HepG2 (cell line): ENCODE data around the gene UBE2G2.

ENCODE experiments used
- CREM ChIP-seq, 2 experiments: sonication (generic) in 1 of 2; formaldehyde crosslinking in 1 of 2; IDR thresholded peaks; 2 replicates each; pipeline versions ENCODE4 v1.4.0 to v1.6.1; 2016 to 2020; ENCODE audit warnings: antibody characterized with exemption in 1 of 2, mild to moderate bottlenecking in 1 of 2, missing genetic modification reagents in 1 of 2
- GATAD2A ChIP-seq: IDR thresholded peaks from 2 replicates; pipeline ENCODE4 v1.6.1; 2016
- GTF2F1 ChIP-seq: fragments of 150-350 bp; IDR thresholded peaks from 2 replicates; pipeline ENCODE4 v1.6.1; 2014; ENCODE audit warnings: low read length
- POGZ ChIP-seq: sonication (generic); formaldehyde crosslinking; IDR thresholded peaks from 2 replicates; pipeline ENCODE4 v1.4.0; 2020; ENCODE audit warnings: mild to moderate bottlenecking, missing genetic modification reagents
- RBM22 ChIP-seq: fragments of 200-400 bp; formaldehyde crosslinking; optimal IDR thresholded peaks from 2 replicates; pipeline ENCODE3; 2017; ENCODE audit warnings: mild to moderate bottlenecking, low read length, moderate library complexity
- TAF1 ChIP-seq: sonication (generic); formaldehyde crosslinking; IDR thresholded peaks from 2 replicates; pipeline ENCODE4 v1.4.0; 2020; ENCODE audit warnings: missing genetic modification reagents
- ZNF121 ChIP-seq: sonication (generic); formaldehyde crosslinking; IDR thresholded peaks from 2 replicates; pipeline ENCODE4 v1.5.0; 2020; ENCODE audit warnings: mild to moderate bottlenecking, missing genetic modification reagents
- TF ChIP-seq, protein P1 (sequence below): sonication (generic); formaldehyde crosslinking; IDR thresholded peaks from 2 replicates; pipeline ENCODE4 v1.9.0; 2021; ENCODE audit warnings: missing genetic modification reagents, borderline replicate concordance
- TF ChIP-seq, protein P2 (sequence below): sonication (generic); formaldehyde crosslinking; IDR thresholded peaks from 2 replicates; pipeline ENCODE4 v1.4.0; 2020; ENCODE audit warnings: missing genetic modification reagents

- TF ChIP-seq GATAD2A (CRISPR knock-in tag) (no peak), CREM (IDR thresholded peaks at IDR 0.05) (no peak), CREM (CRISPR knock-in tag; IDR thresholded peaks at IDR 0.05) (no peak), GTF2F1 (no peak), TAF1 (no peak), ZNF121 (no peak), POGZ (CRISPR knock-in tag) (no peak), RBM22 (no peak)
- TF ChIP-seq, protein P1, sequence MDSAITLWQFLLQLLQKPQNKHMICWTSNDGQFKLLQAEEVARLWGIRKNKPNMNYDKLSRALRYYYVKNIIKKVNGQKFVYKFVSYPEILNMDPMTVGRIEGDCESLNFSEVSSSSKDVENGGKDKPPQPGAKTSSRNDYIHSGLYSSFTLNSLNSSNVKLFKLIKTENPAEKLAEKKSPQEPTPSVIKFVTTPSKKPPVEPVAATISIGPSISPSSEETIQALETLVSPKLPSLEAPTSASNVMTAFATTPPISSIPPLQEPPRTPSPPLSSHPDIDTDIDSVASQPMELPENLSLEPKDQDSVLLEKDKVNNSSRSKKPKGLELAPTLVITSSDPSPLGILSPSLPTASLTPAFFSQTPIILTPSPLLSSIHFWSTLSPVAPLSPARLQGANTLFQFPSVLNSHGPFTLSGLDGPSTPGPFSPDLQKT (CRISPR knock-in tag) = no peak
- TF ChIP-seq, protein P2, sequence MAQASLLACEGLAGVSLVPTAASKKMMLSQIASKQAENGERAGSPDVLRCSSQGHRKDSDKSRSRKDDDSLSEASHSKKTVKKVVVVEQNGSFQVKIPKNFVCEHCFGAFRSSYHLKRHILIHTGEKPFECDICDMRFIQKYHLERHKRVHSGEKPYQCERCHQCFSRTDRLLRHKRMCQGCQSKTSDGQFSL (CRISPR knock-in tag) = no peak
Observed at GRCh38 chr21:44749759-44750674, 51.6 kb downstream of the UBE2G2 start.
